NCI-H2227 (cell line): ENCODE measurements around the gene ATR.
"Not testable (repeated sequence)": the region's sequence is repeated elsewhere in the genome, so short reads cannot be mapped to it uniquely, and the experiment has no call there.

Experiments used
- DNase-seq: peaks from one replicate; lab custom pipeline; 2025; ENCODE audit not compliant: unreplicated experiment; lab: John Stamatoyannopoulos, UW

The ATR gene

GRCh38 chr3:142595581-142595950 lies 17.0 kb upstream of the ATR start:
- no peak for DNase-seq

GRCh38 chr3:142595141-142595540 lies 16.6 kb upstream of the ATR start:
- no peak for DNase-seq

GRCh38 chr3:142592268-142592667 lies 13.7 kb upstream of the ATR start:
- DNase-seq = not testable (repeated sequence)

- DNase-seq = no peak
Measured at GRCh38 chr3:142588703-142589102, 10.2 kb upstream of the ATR start.

GRCh38 chr3:142586803-142587406 lies 8.4 kb upstream of the ATR start:
- peak; percentile 65 for DNase-seq

- not testable (repeated sequence) for DNase-seq
Measured at GRCh38 chr3:142581070-142581469, 2.5 kb upstream of the ATR start.

GRCh38 chr3:142580061-142580423 lies 1.5 kb upstream of the ATR start:
- no peak for DNase-seq

- DNase-seq = peak; percentile 34
Measured at GRCh38 chr3:142577696-142578328, 721 bp downstream of the ATR start.

- no peak for DNase-seq
Measured at GRCh38 chr3:142576792-142577191, 1.7 kb downstream of the ATR start.

- DNase-seq = no peak
Measured at GRCh38 chr3:142574665-142575064, 3.9 kb downstream of the ATR start.

- DNase-seq = not testable (repeated sequence)
Measured at GRCh38 chr3:142574223-142574622, 4.3 kb downstream of the ATR start.

- DNase-seq = not testable (repeated sequence)
Measured at GRCh38 chr3:142569422-142569821, 9.1 kb downstream of the ATR start.

- no peak for DNase-seq
Measured at GRCh38 chr3:142568393-142569017, 10.0 kb downstream of the ATR start.

- no peak for DNase-seq
Measured at GRCh38 chr3:142566096-142566495, 12.4 kb downstream of the ATR start.

GRCh38 chr3:142563496-142563997 lies 15.0 kb downstream of the ATR start:
- no peak for DNase-seq

GRCh38 chr3:142560118-142560517 lies 18.4 kb downstream of the ATR start:
- DNase-seq = no peak

GRCh38 chr3:142553741-142554140 lies 24.8 kb downstream of the ATR start:
- no peak for DNase-seq

GRCh38 chr3:142552579-142552978 lies 26.0 kb downstream of the ATR start:
- not testable (repeated sequence) for DNase-seq

- DNase-seq = no peak
Measured at GRCh38 chr3:142549986-142550385, 28.5 kb downstream of the ATR start.

- DNase-seq = no peak
Measured at GRCh38 chr3:142543307-142543706, 35.2 kb downstream of the ATR start.

GRCh38 chr3:142542054-142542453 lies 36.5 kb downstream of the ATR start:
- DNase-seq = no peak

GRCh38 chr3:142536519-142536918 lies 42.0 kb downstream of the ATR start:
- no peak for DNase-seq
